ENCODE results near the gene FAM47E. TPM values are rescaled to one million over a fixed set of nuclear protein-coding genes. Genes with fewer than 3 reads are reported as not detected.

The FAM47E gene
- total and polyA plus RNA-seq, 9 of the 15 experiments (the other 6 are each of a cell fraction or from before 2014, with no cell fraction given), result 3.7 to 15.6 (median 6.4) TPM

DNA sequence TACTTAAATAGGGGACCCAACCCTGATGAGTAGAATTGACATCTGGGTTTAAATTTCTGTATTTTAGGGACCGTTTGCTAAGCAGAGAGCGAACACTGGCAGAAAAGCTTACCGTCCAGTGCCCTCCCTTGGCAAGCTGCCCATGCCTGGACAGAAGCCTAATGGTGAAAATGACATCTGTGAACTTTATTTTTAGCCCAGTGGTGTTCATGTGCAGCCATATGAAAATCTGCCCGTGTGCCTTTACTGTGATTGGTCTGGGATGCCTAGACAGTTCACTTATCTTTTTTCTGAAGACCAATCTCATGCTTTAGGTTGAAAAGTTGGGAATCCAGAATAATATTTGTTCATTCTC, 56.1 kb downstream of the FAM47E start:
- in situ Hi-C loops (cut with MboI) (no loop called here), intact Hi-C loops (cut with micrococcal nuclease) (no loop called here)
- H2AFZ ChIP-seq (ENCODE audit: low read depth, low read length), result no peak overlapping the region
- no peaks in the 10 kb centered on the region for H4K20me1 ChIP-seq (replicated peaks; ENCODE audit: control insufficient read depth, insufficient read depth, low read length)
- no peaks in the 10 kb centered on the region for H3K27me3 ChIP-seq (ENCODE audit: control insufficient read depth in 2 of 2, insufficient read depth in 2 of 2, low read length in 2 of 2)
- no peak overlapping the region for H3K27ac ChIP-seq (ENCODE audit: extremely low read depth, low read depth, low read length)
- no peaks in the 10 kb centered on the region for H3K79me2 ChIP-seq (ENCODE audit: control insufficient read depth, insufficient read depth, low read length)
- WGBS (ENCODE audit: insufficient coverage, low coverage, missing lambda C conversion rate), result 74% methylated on average over 3 of the region's 4 CpGs
- no peak overlapping the region for H3K9ac ChIP-seq (ENCODE audit: insufficient read depth in 1 of 2, low read depth in 2 of 2, low read length in 2 of 2)
- no peak for DNase-seq (ENCODE audit: extremely low read depth in 1 of 4, low spot score in 3 of 4)
- no peak for FAIRE-seq
- no TSS peak for BruUV-seq (replicated peaks)
- CTCF ChIA-PET (ENCODE audit: low intra/inter-chr PET ratio), result no interaction called here
- no peak overlapping the region for H3K4me3 ChIP-seq
- no peak overlapping the region for H3K4me2 ChIP-seq (ENCODE audit: insufficient read depth, low read length)
- H3K9me3 ChIP-seq (replicated peaks; ENCODE audit: control insufficient read depth, insufficient read depth, low read depth, low read length), result no peaks in the 10 kb centered on the region
- H3K36me3 ChIP-seq (ENCODE audit: control insufficient read depth, insufficient read depth, low read length), result no peaks in the 10 kb centered on the region
- H3K4me1 ChIP-seq (replicated peaks in 1 of 2; ENCODE audit: control insufficient read depth in 2 of 2, insufficient read depth in 2 of 2, low read length in 2 of 2), result peaks cover 16 to 17% of the 10 kb centered on the region in 2 experiments
- no peak for ATAC-seq
- no peaks in the 10 kb centered on the region for H3K9me1 ChIP-seq (ENCODE audit: control insufficient read depth, insufficient read depth, low read length)
- POLR2A ChIA-PET, result no interaction called here
- TF ChIP-seq PTRF (tag; IDR thresholded peaks at IDR 0.05) (no peak), SOX6 (IDR thresholded peaks at IDR 0.05) (no peak), CBX8 (IDR thresholded peaks at IDR 0.05; ENCODE audit: borderline replicate concordance, extremely low read depth, low read depth, low read length, poor library complexity, severe bottlenecking) (no peak), RFX1 (IDR thresholded peaks at IDR 0.05) (no peak), ZFX (CRISPR knock-in tag; IDR thresholded peaks at IDR 0.05) (no peak)
- TF ChIP-seq, protein P1, sequence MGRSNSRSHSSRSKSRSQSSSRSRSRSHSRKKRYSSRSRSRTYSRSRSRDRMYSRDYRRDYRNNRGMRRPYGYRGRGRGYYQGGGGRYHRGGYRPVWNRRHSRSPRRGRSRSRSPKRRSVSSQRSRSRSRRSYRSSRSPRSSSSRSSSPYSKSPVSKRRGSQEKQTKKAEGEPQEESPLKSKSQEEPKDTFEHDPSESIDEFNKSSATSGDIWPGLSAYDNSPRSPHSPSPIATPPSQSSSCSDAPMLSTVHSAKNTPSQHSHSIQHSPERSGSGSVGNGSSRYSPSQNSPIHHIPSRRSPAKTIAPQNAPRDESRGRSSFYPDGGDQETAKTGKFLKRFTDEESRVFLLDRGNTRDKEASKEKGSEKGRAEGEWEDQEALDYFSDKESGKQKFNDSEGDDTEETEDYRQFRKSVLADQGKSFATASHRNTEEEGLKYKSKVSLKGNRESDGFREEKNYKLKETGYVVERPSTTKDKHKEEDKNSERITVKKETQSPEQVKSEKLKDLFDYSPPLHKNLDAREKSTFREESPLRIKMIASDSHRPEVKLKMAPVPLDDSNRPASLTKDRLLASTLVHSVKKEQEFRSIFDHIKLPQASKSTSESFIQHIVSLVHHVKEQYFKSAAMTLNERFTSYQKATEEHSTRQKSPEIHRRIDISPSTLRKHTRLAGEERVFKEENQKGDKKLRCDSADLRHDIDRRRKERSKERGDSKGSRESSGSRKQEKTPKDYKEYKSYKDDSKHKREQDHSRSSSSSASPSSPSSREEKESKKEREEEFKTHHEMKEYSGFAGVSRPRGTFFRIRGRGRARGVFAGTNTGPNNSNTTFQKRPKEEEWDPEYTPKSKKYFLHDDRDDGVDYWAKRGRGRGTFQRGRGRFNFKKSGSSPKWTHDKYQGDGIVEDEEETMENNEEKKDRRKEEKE (IDR thresholded peaks at IDR 0.05; ENCODE audit: borderline replicate concordance in 1 of 2, control insufficient read depth in 1 of 2, low read depth in 2 of 2, low read length in 1 of 2), result no peak
- TF ChIP-seq, protein P2, sequence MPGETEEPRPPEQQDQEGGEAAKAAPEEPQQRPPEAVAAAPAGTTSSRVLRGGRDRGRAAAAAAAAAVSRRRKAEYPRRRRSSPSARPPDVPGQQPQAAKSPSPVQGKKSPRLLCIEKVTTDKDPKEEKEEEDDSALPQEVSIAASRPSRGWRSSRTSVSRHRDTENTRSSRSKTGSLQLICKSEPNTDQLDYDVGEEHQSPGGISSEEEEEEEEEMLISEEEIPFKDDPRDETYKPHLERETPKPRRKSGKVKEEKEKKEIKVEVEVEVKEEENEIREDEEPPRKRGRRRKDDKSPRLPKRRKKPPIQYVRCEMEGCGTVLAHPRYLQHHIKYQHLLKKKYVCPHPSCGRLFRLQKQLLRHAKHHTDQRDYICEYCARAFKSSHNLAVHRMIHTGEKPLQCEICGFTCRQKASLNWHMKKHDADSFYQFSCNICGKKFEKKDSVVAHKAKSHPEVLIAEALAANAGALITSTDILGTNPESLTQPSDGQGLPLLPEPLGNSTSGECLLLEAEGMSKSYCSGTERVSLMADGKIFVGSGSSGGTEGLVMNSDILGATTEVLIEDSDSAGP (CRISPR knock-in tag; IDR thresholded peaks at IDR 0.05), result no peak
- TF ChIP-seq, protein P3, sequence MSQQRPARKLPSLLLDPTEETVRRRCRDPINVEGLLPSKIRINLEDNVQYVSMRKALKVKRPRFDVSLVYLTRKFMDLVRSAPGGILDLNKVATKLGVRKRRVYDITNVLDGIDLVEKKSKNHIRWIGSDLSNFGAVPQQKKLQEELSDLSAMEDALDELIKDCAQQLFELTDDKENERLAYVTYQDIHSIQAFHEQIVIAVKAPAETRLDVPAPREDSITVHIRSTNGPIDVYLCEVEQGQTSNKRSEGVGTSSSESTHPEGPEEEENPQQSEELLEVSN (IDR thresholded peaks at IDR 0.05; ENCODE audit: borderline replicate concordance in 1 of 2, extremely low read depth in 1 of 2, insufficient read depth in 1 of 2, insufficient read length in 1 of 2, low read depth in 1 of 2, low read length in 1 of 2, poor library complexity in 1 of 2, severe bottlenecking in 1 of 2), result no peak
- TF ChIP-seq, protein P4, sequence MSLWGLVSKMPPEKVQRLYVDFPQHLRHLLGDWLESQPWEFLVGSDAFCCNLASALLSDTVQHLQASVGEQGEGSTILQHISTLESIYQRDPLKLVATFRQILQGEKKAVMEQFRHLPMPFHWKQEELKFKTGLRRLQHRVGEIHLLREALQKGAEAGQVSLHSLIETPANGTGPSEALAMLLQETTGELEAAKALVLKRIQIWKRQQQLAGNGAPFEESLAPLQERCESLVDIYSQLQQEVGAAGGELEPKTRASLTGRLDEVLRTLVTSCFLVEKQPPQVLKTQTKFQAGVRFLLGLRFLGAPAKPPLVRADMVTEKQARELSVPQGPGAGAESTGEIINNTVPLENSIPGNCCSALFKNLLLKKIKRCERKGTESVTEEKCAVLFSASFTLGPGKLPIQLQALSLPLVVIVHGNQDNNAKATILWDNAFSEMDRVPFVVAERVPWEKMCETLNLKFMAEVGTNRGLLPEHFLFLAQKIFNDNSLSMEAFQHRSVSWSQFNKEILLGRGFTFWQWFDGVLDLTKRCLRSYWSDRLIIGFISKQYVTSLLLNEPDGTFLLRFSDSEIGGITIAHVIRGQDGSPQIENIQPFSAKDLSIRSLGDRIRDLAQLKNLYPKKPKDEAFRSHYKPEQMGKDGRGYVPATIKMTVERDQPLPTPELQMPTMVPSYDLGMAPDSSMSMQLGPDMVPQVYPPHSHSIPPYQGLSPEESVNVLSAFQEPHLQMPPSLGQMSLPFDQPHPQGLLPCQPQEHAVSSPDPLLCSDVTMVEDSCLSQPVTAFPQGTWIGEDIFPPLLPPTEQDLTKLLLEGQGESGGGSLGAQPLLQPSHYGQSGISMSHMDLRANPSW (CRISPR knock-in tag; IDR thresholded peaks at IDR 0.05), result no peak
